GM21619 (cell line): ENCODE data around the gene ATAD3A.
A peak's percentile ranks its signal among the peaks of the same experiment; 100 is the strongest.
"Not testable (repeated sequence)": the region's sequence is repeated elsewhere in the genome, so short reads cannot be mapped to it uniquely, and the experiment has no call there.

Experiments
- ATAC-seq: cut with Tn5 transposase; IDR thresholded peaks from one replicate; pipeline ENCODE4 v1.9.1; 2021; ENCODE audit not compliant: unreplicated experiment

Gene ATAD3A

DNA sequence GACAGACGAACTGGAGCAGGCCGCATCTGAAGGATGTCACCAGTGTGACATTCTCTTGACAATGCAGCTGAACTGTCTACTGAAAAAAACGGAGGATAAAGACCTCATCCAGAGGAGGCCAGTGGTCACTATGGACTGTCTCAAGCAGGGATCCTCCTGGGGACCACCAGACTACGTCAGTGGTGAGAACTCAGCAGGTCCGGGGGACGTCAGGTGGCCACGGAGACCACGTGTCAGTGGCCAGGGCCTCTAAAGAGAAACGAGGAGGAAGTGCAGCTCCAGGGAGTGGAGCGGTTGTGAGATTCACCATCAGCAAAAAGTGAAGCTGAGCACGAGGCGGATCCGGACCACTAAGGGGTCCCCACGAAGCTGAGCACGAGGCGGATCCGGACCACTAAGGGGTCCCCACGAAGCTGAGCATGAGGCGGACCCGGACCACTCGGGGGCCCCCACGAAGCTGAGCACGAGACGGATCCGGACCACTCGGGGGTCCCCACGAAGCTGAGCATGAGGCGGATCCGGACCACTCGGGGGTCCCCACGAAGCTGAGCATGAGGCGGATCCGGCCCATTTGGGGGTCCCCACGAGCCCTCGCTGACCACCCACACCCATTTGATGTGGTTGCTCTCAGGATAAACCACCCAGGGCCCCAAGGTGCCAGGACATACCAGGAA is 42.0 kb downstream of the ATAD3A start:
- ATAC-seq = no peak

DNA sequence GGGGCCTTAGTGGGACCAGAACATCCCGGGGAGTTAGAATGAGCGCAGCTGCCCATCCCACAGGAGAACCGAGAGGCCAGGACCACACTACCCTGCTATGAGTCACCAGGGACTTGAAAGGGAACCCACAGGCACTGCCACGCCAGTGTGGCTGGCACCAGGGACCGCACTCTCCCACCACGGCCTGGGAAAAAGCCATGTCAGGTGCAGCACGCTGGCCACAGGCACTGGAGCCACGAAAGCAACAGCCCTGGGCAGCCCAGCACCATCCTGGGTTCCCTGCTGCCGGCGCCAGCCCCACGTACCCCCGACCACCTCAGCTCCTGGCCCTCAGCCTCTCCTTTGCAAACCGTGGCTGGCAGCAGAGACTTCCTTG is 42.6 kb downstream of the ATAD3A start:
- no peak for ATAC-seq

DNA sequence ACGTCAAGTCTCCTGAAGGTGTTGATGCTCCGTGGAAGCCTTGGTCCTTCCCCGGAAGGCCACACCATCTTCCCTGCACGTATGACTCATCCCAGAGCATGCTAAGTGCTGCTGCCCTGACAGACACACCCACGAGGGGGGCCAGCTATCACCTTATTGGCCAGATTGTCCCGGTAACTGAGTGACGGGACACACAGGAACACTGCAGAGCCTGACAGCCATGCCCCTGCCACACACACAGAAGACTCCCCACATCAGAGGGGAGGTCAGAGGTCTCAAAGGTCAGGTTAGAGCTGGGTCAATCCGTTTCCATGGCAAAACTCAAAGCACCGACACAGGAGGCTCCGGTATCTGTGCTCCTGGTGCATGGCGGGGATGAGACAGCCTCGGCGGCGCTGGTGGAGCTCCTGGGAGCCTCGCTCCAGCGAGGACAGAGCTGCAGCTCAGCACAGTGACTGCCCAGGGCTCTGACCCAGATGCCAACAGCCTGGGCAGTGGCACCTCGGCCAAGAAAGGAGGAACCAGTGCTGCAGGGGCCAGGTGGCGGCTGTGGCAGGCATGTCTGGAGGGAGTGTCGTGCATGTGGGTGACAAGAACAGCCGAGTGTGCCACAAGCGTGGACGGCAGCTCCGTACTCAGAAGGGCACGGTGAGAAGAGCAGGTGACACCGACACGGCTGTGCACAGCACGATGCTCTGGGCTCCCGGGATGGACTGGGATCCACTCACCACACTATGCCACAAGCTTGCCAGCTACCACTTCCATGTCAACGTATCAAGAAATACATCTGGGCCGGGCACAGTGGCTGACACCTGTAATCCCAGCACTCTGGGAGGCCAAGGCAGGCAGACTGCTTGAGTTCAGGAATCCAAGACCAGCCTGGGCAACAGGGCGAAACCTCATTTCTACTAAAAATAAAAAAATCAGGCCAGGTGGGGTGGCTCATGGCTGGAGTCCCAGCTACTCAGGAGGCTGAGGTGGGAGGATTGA is 43.3 kb downstream of the ATAD3A start:
- no peak for ATAC-seq

DNA sequence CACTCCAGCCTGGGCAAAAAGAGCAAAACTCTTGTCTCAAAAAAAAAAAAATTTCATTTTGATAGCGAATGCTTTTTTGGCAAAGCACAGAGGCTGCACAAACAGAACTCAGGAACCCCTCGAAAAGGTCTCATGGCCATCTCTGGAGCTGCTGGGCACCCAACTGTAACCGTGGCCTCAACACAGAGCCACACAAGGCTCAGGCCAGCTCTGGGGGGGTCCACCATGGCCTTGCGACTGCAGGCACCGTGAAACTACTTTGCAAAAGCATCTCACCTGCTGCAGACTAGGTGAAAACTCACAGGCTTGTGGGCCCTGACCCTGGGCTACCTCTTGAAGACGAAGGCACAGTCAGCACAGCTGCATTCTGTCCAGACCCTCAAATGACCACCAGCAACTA is 44.5 kb downstream of the ATAD3A start:
- ATAC-seq = no peak

DNA sequence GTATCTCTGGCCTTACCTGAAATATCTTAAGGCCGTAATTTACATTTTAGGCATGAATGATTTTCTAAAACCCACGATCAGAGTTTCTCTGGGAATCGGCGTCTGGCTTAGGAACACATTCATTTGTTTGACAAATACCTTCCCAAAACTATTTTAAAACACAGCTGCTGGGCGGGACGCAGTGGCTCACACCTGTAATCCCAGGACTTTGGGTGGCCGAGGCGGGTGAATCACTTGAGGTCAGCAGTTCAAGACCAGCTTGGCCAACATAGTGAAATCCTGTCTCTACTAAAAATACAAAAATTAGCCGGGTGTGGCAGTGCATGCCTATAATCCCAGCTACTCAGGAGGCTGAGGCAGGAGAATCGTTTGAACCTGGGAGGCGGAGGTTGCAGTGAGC is 45.0 kb downstream of the ATAD3A start:
- not testable (repeated sequence) for ATAC-seq

DNA sequence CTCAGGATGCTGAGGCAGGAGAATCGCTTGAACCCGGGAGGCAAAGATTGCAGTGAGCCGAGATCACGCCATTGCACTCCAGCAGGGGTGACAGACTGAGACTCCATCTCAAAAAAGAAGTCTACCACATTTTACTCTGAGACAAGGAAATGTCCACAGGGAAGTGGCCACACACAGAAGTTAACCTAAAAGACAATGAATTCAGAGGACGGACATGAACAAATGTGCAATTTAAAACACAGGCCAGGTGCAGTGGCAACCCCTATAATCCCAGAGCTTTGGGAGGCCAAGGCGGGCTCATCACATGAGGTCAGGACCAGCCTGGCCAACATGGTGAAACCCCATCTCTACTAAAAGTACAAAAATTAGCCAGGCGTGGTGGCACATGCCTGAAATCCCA is 45.7 kb downstream of the ATAD3A start:
- ATAC-seq = not testable (repeated sequence)

DNA sequence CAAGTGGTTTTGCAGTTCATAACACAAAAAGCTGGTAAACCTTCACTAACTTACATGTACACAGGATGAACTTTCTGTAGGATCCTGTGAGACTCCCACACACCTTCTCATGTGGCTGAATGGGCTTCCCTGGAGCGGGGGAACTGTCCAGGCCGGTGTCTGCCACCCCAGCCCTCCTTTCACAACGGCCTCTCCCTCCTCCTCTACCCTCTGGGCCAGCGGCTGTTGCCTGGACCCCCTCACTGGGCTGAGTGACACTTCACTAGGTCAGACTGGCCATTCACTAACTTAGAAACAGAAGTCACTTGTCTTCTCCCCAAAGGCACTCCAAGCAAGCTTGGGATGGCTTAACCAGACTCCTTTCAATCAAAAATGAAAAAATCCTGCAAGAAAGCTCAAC is 46.6 kb downstream of the ATAD3A start:
- no peak for ATAC-seq

DNA sequence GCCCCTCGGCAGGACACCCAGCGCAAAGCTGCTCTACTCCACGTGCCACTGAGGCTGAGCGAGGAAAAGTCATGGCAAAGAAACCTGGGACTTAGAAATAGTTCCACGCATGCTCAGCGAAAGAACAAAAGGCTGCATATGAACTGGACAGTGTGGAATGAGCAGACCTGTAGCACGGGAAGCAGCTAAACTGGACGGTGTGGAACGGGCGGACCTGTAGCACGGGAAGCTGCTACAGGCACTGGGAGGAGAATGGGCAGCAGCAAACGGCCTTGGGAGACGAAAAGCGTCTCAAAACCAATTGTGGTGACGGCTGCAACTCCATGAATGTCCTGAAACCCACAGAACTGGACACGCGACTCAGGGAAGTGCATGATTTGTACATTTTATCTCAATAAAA is 47.1 kb downstream of the ATAD3A start:
- ATAC-seq = no peak

DNA sequence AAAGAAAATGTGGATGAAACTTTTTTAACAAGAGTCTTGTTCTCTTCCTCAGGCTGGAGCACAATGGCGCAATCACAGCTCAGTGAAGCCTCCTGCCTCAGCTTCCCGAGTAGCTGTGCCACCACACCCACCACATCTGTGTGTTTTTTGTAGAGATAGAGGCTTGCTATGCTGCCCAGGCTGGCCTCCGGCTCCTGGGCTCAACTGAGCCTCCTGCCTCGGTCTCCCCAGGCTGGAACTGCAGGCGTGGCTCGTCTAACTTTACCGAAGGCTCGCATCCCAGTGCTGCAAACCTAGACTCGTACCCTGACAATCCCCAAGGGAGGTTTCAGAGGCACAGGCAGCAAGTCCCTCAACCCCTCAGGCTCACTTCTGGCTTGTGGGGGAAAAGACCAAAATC is 48.2 kb downstream of the ATAD3A start:
- no peak for ATAC-seq

DNA sequence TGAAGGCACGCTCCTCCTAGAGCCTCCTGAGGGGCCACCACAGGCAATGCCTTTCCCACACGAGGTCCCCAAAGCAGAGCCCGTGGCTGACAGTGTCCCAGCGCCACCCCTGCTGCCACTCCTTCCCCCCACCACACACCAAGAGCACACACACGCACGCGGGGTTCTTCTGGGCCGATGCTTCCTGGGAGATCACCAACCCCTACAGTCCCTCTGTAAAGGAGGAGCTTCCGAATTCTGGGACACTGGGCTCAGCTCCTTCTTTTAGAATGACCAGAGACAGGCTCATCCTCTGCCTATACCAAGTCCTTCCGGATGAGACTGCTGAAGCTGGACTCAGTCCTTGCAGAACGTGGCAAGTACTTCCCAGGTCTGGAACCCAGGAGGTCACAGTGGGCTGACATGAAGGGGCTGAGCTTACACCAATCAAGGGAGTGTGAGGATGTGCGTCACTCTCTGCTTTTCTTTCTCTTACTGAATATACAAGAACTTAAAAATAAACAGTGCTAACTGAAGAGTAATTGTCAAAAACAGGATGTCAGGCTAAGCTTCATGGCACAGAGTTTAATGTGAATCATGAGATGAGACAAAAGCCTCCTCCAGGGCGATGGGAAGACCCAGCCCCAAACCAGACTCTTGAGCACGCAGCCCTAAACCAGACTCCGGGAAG is 50.0 kb downstream of the ATAD3A start:
- no peak for ATAC-seq

DNA sequence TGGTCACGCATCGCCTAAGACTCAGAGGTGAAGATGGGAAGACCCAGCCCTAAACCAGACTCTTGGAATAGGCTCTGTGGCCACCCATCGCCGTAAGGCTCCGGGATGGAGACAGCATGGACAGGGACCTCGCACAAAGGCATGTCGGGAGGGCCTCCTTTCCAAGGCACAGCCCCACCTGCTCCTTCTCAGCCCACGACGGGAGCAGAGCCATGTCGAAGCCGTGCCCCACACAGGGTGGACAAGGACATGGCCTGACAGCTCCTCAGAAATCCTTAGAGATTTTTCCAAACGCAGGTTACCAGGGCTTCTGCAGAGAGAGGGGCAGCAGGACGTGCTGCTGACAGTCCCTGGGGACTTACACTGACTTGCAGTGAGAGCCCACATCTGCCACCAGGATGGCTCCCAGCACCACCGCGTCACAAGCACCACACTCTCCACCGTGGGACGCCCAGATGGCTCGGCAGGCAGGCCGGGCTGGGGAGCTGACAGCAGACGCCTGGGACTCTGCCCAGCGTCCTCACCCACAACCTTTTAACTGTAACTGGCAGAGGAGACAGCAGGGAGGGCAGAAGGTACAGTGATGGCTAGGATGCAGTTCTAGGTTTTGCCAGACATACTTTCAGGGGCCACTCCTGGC is 50.7 kb downstream of the ATAD3A start:
- ATAC-seq = no peak

DNA sequence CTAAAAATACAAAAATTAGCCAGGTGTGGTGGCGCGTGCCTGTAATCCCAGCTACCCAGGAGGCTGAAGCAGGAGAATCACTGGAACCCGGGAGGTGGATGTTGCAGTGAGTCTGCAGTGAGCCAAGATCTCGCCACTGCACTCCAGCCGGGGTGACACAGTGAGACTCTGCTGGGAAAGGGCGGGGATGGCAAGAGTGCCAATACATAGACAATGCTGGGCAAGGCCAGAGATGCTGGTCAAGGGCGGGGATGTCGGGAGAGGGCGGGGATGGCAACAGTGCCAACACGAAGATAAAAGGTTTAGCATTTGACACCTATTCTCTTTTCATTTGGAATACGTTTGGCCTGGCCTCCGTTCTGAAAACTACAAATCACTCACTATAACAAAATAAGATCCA is 51.7 kb downstream of the ATAD3A start:
- ATAC-seq = no peak

DNA sequence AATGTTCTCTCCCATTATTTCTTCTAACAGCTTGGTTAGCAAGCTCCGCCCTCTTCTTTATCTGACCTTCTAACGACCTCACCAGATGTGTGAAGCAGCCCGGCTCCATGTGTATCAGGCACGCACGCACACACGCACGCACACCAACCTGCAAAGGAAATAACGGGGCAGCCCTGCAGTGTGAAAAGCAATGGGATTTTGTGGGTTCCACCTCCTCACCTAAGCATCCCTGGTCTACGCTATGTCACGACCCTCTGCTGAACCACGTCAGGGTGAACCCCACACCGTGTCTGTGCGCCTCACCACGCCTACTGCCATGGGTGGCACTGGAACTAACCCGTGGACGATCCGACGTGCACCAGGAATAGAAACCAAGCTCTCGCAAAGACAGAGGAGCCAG is 52.3 kb downstream of the ATAD3A start:
- ATAC-seq = no peak

DNA sequence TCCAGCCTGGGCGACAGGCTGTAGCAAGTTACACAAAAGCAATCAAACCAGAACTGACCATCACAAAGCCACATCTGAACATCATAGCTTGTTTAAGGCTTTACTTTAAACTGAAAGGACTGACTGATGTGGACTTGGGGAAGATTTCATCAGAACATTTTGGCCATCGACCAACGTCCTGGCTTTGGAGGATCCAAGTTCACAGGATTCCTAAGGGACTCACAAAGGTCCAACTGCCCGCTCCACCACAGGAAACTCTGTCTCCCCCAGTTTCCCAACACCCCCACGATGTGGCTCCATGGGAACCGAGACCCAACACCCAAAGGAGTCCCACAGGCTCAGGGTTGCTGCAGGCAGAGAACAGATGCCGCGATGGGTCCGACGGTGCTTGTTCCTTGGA is 53.4 kb downstream of the ATAD3A start:
- no peak for ATAC-seq

DNA sequence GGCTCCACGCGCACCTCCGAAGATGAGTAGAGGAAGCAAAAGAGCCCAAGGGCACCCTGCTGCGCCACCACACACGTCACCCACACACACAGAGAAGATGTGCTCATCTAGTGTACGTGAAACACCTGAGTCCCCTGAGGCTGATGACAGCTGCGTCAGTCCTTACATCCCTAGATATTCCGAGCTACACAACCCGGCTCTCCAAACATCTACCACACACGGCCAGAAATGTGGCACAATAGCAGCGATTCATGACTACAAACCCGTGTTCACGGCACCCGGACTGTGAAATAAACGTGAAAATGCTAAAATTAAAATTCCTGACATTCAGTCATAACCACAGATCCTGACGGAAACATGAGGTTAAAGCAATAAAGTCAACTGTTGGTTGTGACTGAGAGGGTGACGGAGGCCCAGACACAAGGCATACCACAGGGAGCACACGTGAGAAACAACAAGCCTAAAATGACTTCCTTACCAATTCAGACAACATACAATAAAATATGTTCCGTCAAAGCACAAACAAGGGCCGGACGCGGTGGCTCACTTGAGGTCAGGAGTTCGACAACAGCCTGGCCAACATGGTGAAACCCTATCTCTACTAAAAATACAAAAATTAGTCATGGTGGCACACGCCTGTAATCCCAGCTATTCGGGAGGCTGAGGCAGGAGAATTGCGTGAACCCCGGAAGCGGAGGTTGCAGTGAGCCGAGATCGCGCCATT is 55.4 kb downstream of the ATAD3A start:
- ATAC-seq = no peak

DNA sequence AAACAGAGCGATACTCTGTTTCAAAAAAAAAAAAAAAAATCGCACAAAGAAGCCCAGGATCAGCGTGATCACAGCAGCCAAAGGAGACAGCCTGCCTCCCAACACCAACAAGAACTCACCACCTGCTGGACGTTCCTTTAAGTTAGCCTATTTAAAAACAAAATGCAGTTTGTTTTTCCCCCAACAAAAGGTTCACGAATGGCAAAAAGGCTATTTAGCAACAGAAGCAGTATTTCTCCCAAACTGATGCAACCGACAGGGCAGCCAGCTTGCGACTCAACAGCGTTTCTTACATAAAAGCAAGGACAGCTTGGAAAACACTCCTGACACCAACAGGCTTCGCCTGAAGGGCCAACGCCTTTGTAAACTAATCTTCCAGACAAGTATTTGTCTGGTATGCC is 55.9 kb downstream of the ATAD3A start:
- ATAC-seq = no peak

DNA sequence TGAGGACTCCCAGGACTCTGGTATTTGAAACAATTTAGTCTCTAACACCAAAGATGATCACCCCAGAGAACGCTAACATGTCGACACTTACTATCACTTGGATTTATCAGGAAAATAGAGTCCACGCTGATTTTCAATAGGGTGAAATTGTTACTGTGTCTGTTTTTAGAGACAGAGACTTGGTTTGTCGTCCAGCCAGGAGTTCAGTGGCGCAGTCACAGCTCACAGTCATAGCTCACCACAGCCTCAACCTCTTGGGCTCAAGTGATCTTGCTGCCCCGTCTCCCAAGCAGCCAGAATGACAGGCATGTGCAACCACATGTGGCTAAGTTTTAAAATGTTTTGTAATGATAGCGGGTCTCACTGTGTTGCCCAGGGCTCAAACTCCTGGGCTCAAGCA is 57.4 kb downstream of the ATAD3A start:
- ATAC-seq = no peak

DNA sequence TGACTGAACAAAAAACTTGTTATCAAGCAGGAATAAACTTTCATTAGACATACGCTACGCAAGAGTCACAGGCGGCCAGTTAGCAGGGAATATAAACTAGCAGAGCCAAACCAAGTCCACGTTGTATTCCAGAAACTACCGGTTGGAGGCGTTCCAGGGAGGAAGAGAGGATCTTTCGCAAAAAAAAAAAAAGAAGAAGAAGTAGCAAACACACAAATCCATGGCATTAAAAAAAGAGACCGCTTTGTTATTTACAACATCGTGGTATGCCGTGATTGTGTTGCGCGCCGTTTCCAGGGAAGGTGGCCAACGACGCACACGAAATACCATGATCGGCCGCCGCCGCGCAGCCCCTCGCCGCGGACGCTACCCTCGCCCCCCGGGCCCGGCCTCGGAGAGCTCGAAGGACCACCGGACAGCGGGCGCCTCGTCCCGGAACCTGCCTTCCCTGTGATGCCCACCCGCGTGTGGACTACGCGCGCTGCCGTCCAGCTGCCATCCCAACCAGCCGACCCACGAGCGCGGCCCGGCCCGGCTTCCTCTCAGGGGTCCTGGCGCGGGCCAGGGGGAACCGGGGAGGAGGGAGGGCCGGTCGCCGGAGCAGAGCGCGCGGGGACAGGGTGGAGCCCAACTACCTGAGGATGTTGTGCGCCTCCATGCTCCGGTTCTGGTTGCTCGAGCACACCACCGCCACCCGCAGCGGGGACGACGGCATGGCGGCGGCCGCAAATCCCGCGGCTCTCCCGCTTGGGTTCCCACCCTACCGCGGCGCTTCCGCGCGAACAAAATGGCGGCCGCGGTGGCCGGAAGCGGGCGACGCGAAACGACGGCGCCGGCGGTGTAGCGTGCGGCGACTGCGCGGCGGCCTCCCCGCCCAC is 62.1 kb downstream of the ATAD3A start:
- peak; percentile 51 for ATAC-seq

DNA sequence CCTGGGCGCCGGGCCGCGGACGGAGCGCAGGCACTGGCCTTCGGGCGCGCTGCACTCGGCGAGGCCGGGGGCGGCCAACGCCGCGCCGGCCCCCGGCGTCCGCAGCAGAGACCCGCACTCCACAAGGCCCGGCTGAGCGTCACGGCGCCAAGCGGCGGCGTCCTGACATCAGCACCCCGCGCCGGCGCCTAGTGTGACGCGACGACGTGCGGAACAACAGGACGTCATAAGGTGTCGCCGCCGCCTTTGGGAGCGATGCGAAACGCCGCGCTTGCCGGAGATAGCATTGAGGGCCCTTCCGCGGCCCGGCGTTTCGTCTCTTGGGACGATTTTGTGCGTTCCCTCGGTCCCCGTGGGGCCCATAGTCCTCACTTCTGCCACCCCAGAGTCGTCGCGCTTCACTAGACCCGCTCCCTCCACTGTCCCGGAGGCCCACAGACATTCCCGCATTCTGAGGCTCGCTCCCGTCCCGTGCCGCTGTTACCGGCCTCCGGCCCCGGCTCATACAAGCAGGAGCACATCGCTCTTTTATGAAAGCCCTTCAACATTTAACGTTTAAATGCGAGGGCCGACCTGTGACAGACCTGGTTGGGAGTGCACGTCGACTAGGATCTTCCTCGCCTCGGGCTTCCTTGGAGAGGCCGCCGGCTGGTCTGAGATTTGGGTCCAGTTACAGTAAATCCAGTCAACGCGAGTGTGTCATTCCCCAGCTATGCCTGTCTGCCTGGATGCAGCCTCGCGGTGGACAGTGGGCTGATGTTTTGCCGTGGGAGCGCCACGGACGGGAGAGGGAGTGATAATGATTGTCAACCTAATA is 63.0 kb downstream of the ATAD3A start, which contains the start of gene SSU72:
Gene SSU72, minus strand, starts transcription at position 143 of the 817 bp plus-strand sequence. CDS start 306 bp downstream, outside the sequence.
- peak; percentile 72 for ATAC-seq
